HCT116 (cell line): ENCODE data around the gene AXIN1. TPM values are rescaled to one million over a fixed set of nuclear protein-coding genes. Genes with fewer than 3 reads are reported as not detected.

Experiments used
- ATAC-seq: fragments of 200-7000 bp; cut with Tn5 transposase; 2 replicates; pipeline ENCODE4 v1.9.1; 2020; ENCODE audit warnings: mild to moderate bottlenecking, moderate library complexity
- BruUV-seq: library from RNA; stranded (reverse); fragments of 400-500 nt; replicated peaks from 2 replicates; lab custom pipeline; 2021; lab: Mats Ljungman, UMichigan
- CTCF ChIA-PET: fragments of 300-600 bp; sonication (Branson Sonifier 250); formaldehyde crosslinking; loops from one replicate; lab custom pipeline; 2021; ENCODE audit warnings: antibody characterized with exemption; lab: Charles Lee
- POLR2A ChIA-PET: fragments of 300-600, 350-600 bp; sonication (Branson Sonifier 250); formaldehyde crosslinking; loops from one replicate; lab custom pipeline; 2021; ENCODE audit warnings: antibody characterized with exemption; lab: Charles Lee
- RAD21 ChIA-PET, 2 experiments: fragments of 300-600 bp; sonication (Branson Sonifier 250); formaldehyde crosslinking; loops; one replicate each; lab custom pipeline; 2023; ENCODE audit warnings: low total read pairs in 2 of 2; ENCODE audit not compliant: uncharacterized antibody in 2 of 2, unreplicated experiment in 2 of 2, low non-redundant PET in 1 of 2; lab: Charles Lee
- DNase-seq: peaks from one replicate; pipeline ENCODE4 v3.0.0-alpha.2; 2010; ENCODE audit warnings: low read depth, low spot score
- H2AFZ ChIP-seq: fragments of 200-600 bp; shearing (Covaris generic), sonication (generic); 2 replicates; pipeline ENCODE4 v1.6.1; 2017; ENCODE audit warnings: low read depth, mixed run types, mixed read lengths, antibody characterized with exemption, low read length; ENCODE audit not compliant: poor library complexity, severe bottlenecking
- H3K27ac ChIP-seq: 2 replicates; pipeline ENCODE4 v1.5.1; 2012; ENCODE audit warnings: low read depth, low read length
- H3K27me3 ChIP-seq: fragments of 200-600 bp; sonication (generic); 2 replicates; pipeline ENCODE4 v1.6.1; 2016; ENCODE audit warnings: mixed run types, low read length, mixed read lengths; ENCODE audit not compliant: insufficient read depth
- H3K36me3 ChIP-seq, 2 experiments: fragments of 200-500 bp in 1 of 2; fragments of 200-600 bp in 1 of 2; sonication (Bioruptor generic) in 1 of 2; sonication (generic) in 1 of 2; 2 replicates each; pipeline versions ENCODE4 v1.5.1 to v1.6.1; 2014 to 2016; ENCODE audit warnings: low read length in 2 of 2, inconsistent platforms in 1 of 2, mixed read lengths in 1 of 2, mixed run types in 1 of 2; ENCODE audit not compliant: insufficient read depth in 2 of 2, control insufficient read depth in 1 of 2
- H3K4me1 ChIP-seq, 2 experiments: fragments of 200-600 bp in 1 of 2; sonication (generic) in 1 of 2; 2 replicates each; pipeline versions ENCODE4 v1.5.1 to v1.6.1; 2012 to 2017; ENCODE audit warnings: low read length in 2 of 2, inconsistent platforms in 1 of 2, mild to moderate bottlenecking in 1 of 2, mixed read lengths in 1 of 2, mixed run types in 1 of 2, moderate library complexity in 1 of 2; ENCODE audit not compliant: insufficient read depth in 2 of 2, control insufficient read depth in 1 of 2
- H3K4me2 ChIP-seq: fragments of 200-600 bp; sonication (generic); 2 replicates; pipeline ENCODE4 v1.6.1; 2017; ENCODE audit warnings: mixed run types, low read length, mixed read lengths
- H3K4me3 ChIP-seq, 2 experiments: fragments of 200-600 bp in 1 of 2; sonication (generic) in 1 of 2; replicated peaks in 1 of 2; 2 replicates each; pipeline ENCODE4 v1.5.1; 2011 to 2016; ENCODE audit warnings: low read length in 2 of 2, control low read depth in 1 of 2, low read depth in 1 of 2, mild to moderate bottlenecking in 1 of 2, mixed read lengths in 1 of 2, mixed run types in 1 of 2
- H3K79me2 ChIP-seq: fragments of 200-600 bp; sonication (generic); 2 replicates; pipeline ENCODE4 v1.6.1; 2017; ENCODE audit warnings: mild to moderate bottlenecking, mixed run types, low read length, moderate library complexity, mixed read lengths; ENCODE audit not compliant: insufficient read depth
- H3K9ac ChIP-seq: fragments of 200-600 bp; sonication (generic); 2 replicates; pipeline ENCODE4 v1.6.1; 2016; ENCODE audit warnings: low read length, mixed read lengths
- H3K9me2 ChIP-seq: fragments of 200-600 bp; sonication (generic), shearing (Covaris generic); 2 replicates; pipeline ENCODE4 v1.6.1; 2017; ENCODE audit warnings: mixed run types, mild to moderate bottlenecking, moderate library complexity; ENCODE audit not compliant: insufficient read depth
- H3K9me3 ChIP-seq, 2 experiments: fragments of 200-500 bp in 1 of 2; fragments of 200-600 bp in 1 of 2; sonication (Bioruptor generic) in 1 of 2; sonication (generic) in 1 of 2; 2 replicates each; pipeline ENCODE4 v1.6.1; 2014 to 2017; ENCODE audit warnings: low read length in 2 of 2, mixed read lengths in 2 of 2, inconsistent platforms in 1 of 2, low read depth in 1 of 2, mild to moderate bottlenecking in 1 of 2, mixed run types in 1 of 2, moderate library complexity in 1 of 2; ENCODE audit not compliant: control insufficient read depth in 1 of 2, insufficient read depth in 1 of 2
- H4K20me1 ChIP-seq: fragments of 200-600 bp; sonication (generic), shearing (Covaris generic); 2 replicates; pipeline ENCODE4 v1.6.1; 2017; ENCODE audit warnings: mixed run types, mild to moderate bottlenecking, moderate library complexity; ENCODE audit not compliant: insufficient read depth
- CBX3 ChIP-seq: IDR thresholded peaks from 2 replicates; pipeline ENCODE4 v1.6.1; 2012; ENCODE audit warnings: low read depth
- CEBPB ChIP-seq: IDR thresholded peaks from 2 replicates; pipeline ENCODE4 v1.6.1; 2012; ENCODE audit warnings: low read depth
- CTCF ChIP-seq, 3 experiments: fragments of 200-600 bp in 1 of 3; sonication (generic) in 1 of 3; IDR thresholded peaks in 2 of 3; conservative IDR thresholded peaks in 1 of 3; 2 replicates each; pipeline ENCODE4 v1.5.1; 2012 to 2017; ENCODE audit warnings: low read depth in 2 of 3, low read length in 2 of 3, antibody characterized with exemption in 1 of 3, borderline replicate concordance in 1 of 3, control low read depth in 1 of 3, mild to moderate bottlenecking in 1 of 3, mixed read lengths in 1 of 3, mixed run types in 1 of 3, moderate library complexity in 1 of 3; ENCODE audit not compliant: insufficient read depth in 1 of 3
- EZH2phosphoT487 ChIP-seq: fragments of 200-600 bp; IDR thresholded peaks from 2 replicates; pipeline ENCODE4 v1.6.1; 2018; ENCODE audit warnings: antibody characterized with exemption, borderline replicate concordance
- FOSL1 ChIP-seq: IDR thresholded peaks from 2 replicates; pipeline ENCODE4 v1.6.1; 2012; ENCODE audit warnings: low read depth
- JUND ChIP-seq: IDR thresholded peaks from 2 replicates; pipeline ENCODE4 v1.6.1; 2012
- POLR2A ChIP-seq: IDR thresholded peaks from 2 replicates; pipeline ENCODE4 v1.7.0; 2011; ENCODE audit warnings: borderline replicate concordance; ENCODE audit not compliant: insufficient read depth, insufficient read length; ENCODE audit errors: extremely low read depth
- POLR2AphosphoS5 ChIP-seq: IDR thresholded peaks from 2 replicates; pipeline ENCODE4 v1.6.1; 2011; ENCODE audit warnings: mild to moderate bottlenecking, low read depth, low read length, moderate library complexity
- REST ChIP-seq: IDR thresholded peaks from 2 replicates; pipeline ENCODE4 v1.6.1; 2012; ENCODE audit warnings: low read depth
- SIN3A ChIP-seq: IDR thresholded peaks from 2 replicates; pipeline ENCODE4 v1.6.1; 2012; ENCODE audit warnings: low read depth
- SRF ChIP-seq: IDR thresholded peaks from 2 replicates; pipeline ENCODE4 v1.6.1; 2012; ENCODE audit warnings: low read depth
- TCF7L2 ChIP-seq: IDR thresholded peaks from 2 replicates; pipeline ENCODE4 v1.7.0; 2011; ENCODE audit warnings: borderline replicate concordance, inconsistent platforms; ENCODE audit not compliant: insufficient read depth, insufficient read length; ENCODE audit errors: extremely low read depth
- YY1 ChIP-seq: IDR thresholded peaks from 2 replicates; pipeline ENCODE4 v1.6.1; 2011; ENCODE audit warnings: low read length, low read depth, moderate library complexity, mild to moderate bottlenecking; ENCODE audit not compliant: insufficient replicate concordance; ENCODE audit errors: extremely low read depth
- ZFX ChIP-seq: fragments of 450-650 bp; IDR thresholded peaks from 2 replicates; pipeline ENCODE4 v1.6.1; 2017
- ZNF274 ChIP-seq: fragments of 200-500 bp; sonication (Bioruptor generic); IDR thresholded peaks from 2 replicates; pipeline ENCODE4 v1.6.1; 2014; ENCODE audit warnings: mild to moderate bottlenecking, low read depth, low read length, inconsistent platforms
- intact Hi-C: fragments of 100-400 bp; cut with micrococcal nuclease; formaldehyde crosslinking; loops from 2 replicates; pipeline ENCODE4 v1.10.0; 2022
- total RNA-seq: library from RNA; stranded (reverse); gene quantifications from one replicate; pipeline ENCODE4 v1.2.1, GENCODE V29; 2021; ENCODE audit not compliant: unreplicated experiment
- TF ChIP-seq, protein P1 (sequence below): IDR thresholded peaks from 2 replicates; pipeline ENCODE4 v1.6.1; 2012

AXIN1 gene
- total RNA-seq, 1 experiment from 2014 or later, result 20.2 TPM

DNA sequence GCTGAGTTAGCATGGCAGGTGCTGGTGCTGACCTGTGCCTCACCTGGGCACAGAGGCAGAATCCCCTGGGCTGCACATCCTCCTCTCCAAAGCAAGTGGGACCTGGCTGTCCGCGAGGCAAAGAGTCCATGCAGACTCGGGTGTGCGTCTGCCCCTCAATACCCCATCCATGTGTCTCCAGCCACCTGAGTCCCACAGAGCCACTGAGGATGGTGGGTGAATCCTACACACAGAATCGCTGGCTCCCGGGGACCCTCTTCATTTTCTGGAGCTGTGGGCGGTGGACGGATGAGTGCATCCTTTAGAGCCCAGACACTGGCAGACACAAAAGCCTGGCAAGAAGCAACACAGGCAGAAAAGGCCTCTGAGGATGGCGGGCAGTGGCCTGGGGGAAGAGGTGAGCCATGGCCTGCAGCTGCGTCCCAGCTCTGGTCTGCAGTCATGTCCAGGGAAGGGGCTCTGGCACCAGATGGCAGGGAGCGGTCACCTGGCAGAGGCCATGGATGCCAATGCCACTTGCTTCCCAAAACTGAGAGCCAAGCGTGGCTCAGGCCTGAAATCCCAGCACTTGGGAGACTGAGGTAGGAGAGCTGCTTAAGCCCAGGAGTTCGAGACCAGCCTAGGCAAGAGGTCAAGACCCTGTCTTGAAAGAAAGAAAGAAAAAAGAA, 29.9 kb downstream of the AXIN1 start:
- POLR2A ChIA-PET, result no interaction called here
- BruUV-seq, result no TSS peak

More for the DNA sequence above, 29.9 kb downstream of the AXIN1 start:
- intact Hi-C loops, result no loop called here
- Histone ChIP-seq H3K4me2 (no peak overlapping the region), H2AFZ (no peak overlapping the region), H3K27ac (no peak overlapping the region), H3K9ac (no peak overlapping the region), H3K79me2 (peaks cover 41% of the 10 kb centered on the region), H3K27me3 (no peaks in the 10 kb centered on the region), H3K36me3 (no peaks in the 10 kb centered on the region), H3K9me3 (no peaks in the 10 kb centered on the region), H3K9me2 (no peaks in the 10 kb centered on the region), H3K4me3 (no peak overlapping the region), H3K4me1 (peaks cover 3 to 14% of the 10 kb centered on the region in 2 experiments), H4K20me1 (no peaks in the 10 kb centered on the region)
- TF ChIP-seq ZNF274 (no peak), TCF7L2 (no peak), CTCF (IDR thresholded peaks at IDR 0.05 in 2 of 3, conservative IDR thresholded peaks at IDR 0.05 in 1 of 3; ENCODE audit: borderline replicate concordance in 1 of 3, insufficient read depth in 1 of 3, low read depth in 2 of 3, low read length in 2 of 3) (no peak), JUND (no peak), EZH2phosphoT487 (no peak), SRF (no peak), POLR2A (no peak), POLR2AphosphoS5 (no peak), ZFX (no peak), YY1 (no peak), SIN3A (no peak), CEBPB (no peak), REST (no peak), CBX3 (no peak), FOSL1 (no peak)
- TF ChIP-seq, protein P1, sequence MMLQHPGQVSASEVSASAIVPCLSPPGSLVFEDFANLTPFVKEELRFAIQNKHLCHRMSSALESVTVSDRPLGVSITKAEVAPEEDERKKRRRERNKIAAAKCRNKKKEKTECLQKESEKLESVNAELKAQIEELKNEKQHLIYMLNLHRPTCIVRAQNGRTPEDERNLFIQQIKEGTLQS, result no peak
- no peak for DNase-seq
- CTCF ChIA-PET, result no interaction called here
- RAD21 ChIA-PET, result no interaction called here
- no peak for ATAC-seq
